ENCODE data around the gene IFNA16. TPM values are rescaled to one million over a fixed set of nuclear protein-coding genes. Genes with fewer than 3 reads are reported as not detected.
A peak's percentile ranks its signal among the peaks of the same experiment; 100 is the strongest.
"Not testable (repeated sequence)": the region's sequence is repeated elsewhere in the genome, so short reads cannot be mapped to it uniquely, and the experiment has no call there.

IFNA16 gene
- total RNA-seq, 1 donor from 2014 or later, result not detected

GRCh38 chr9:21182810-21183736, 34.0 kb downstream of the IFNA16 start:
- not testable (repeated sequence) for H3K9me3 Mint-ChIP-seq; H3K36me3 Mint-ChIP-seq (ENCODE audit: low read depth); DNase-seq; H3K27me3 Mint-ChIP-seq; H3K27ac Mint-ChIP-seq
- CTCF ChIA-PET, result interaction anchor here (0.6 to 1.8 kb wide), 12 partner anchors 9 to 608 kb away, joined by 3 to 19 read pairs (median 4); no protein-coding TSS in a partner anchor
- ATAC-seq (ENCODE audit: low read depth), result peak; percentile 94
- POLR2A ChIA-PET, result interaction anchor here (0.7 kb wide), 1 partner anchor 620 kb away, joined by 3 read pairs; the partner anchor contains the start of gene MTAP
- intact Hi-C loops (cut with micrococcal nuclease), result loop anchor here (1.0 to 5.0 kb wide), 3 partner anchors 70 to 606 kb away; partner anchors contain the start of gene IFNA1
- TF ChIP-seq CTCF (IDR thresholded peaks at IDR 0.05), result peak; percentile 34
- H3K4me1 Mint-ChIP-seq, result peaks cover 13% of the 10 kb centered on the region
- peak overlapping the region; percentile 24 for H3K4me3 Mint-ChIP-seq

GRCh38 chr9:21174671-21175070, 42.4 kb downstream of the IFNA16 start:
- no peak overlapping the region for H3K4me3 Mint-ChIP-seq
- H3K27ac Mint-ChIP-seq, result no peak overlapping the region
- no peaks in the 10 kb centered on the region for H3K9me3 Mint-ChIP-seq
- CTCF ChIA-PET, result no interaction called here
- DNase-seq, result no peak
- H3K36me3 Mint-ChIP-seq (ENCODE audit: low read depth), result no peaks in the 10 kb centered on the region
- ATAC-seq (ENCODE audit: low read depth), result no peak
- intact Hi-C loops (cut with micrococcal nuclease), result no loop called here
- POLR2A ChIA-PET, result no interaction called here
- no peak for TF ChIP-seq CTCF (IDR thresholded peaks at IDR 0.05)
- no peaks in the 10 kb centered on the region for H3K4me1 Mint-ChIP-seq
- H3K27me3 Mint-ChIP-seq, result no peaks in the 10 kb centered on the region

GRCh38 chr9:21172156-21172555, 45.0 kb downstream of the IFNA16 start:
- Mint-ChIP-seq H3K36me3 (ENCODE audit: low read depth) (no peaks in the 10 kb centered on the region), H3K9me3 (no peaks in the 10 kb centered on the region), H3K4me1 (no peaks in the 10 kb centered on the region), H3K4me3 (no peak overlapping the region), H3K27me3 (peaks cover 2% of the 10 kb centered on the region), H3K27ac (no peak overlapping the region)
- TF ChIP-seq CTCF (IDR thresholded peaks at IDR 0.05), result no peak
- CTCF ChIA-PET, result no interaction called here
- DNase-seq (no peak), ATAC-seq (ENCODE audit: low read depth) (no peak)
- POLR2A ChIA-PET, result no interaction called here
- intact Hi-C loops (cut with micrococcal nuclease), result no loop called here

- ChIA-PET CTCF (no interaction called here), POLR2A (no interaction called here)
- TF ChIP-seq CTCF (IDR thresholded peaks at IDR 0.05), result no peak
- Mint-ChIP-seq H3K4me3 (no peak overlapping the region), H3K27ac (no peak overlapping the region), H3K27me3 (peaks cover 2% of the 10 kb centered on the region), H3K36me3 (ENCODE audit: low read depth) (no peaks in the 10 kb centered on the region), H3K9me3 (no peaks in the 10 kb centered on the region), H3K4me1 (no peaks in the 10 kb centered on the region)
- ATAC-seq (ENCODE audit: low read depth), result no peak
- DNase-seq, result no peak
- intact Hi-C loops (cut with micrococcal nuclease), result no loop called here
Observed at GRCh38 chr9:21171351-21171750, 45.8 kb downstream of the IFNA16 start.

- CTCF ChIA-PET; H3K36me3 Mint-ChIP-seq (ENCODE audit: low read depth): not testable (repeated sequence)
Observed at GRCh38 chr9:21166560-21166959, 50.6 kb downstream of the IFNA16 start, which contains the start of gene IFNA21. TSS of gene IFNA21 (minus strand) at chr9:21166660. CDS start at chr9:21166612, 48 bp downstream.

More at GRCh38 chr9:21166560-21166959, 50.6 kb downstream of the IFNA16 start, which contains the start of gene IFNA21:
- intact Hi-C loops (cut with micrococcal nuclease); H3K4me1 Mint-ChIP-seq; DNase-seq; H3K9me3 Mint-ChIP-seq; H3K4me3 Mint-ChIP-seq; H3K27me3 Mint-ChIP-seq; POLR2A ChIA-PET; H3K27ac Mint-ChIP-seq; ATAC-seq (ENCODE audit: low read depth): not testable (repeated sequence)

Other genes starting within 250 kb of the IFNA16 start
- gene HACD4, start 185.7 kb downstream of the IFNA16 start, total RNA-seq, result 3.3 and 4.1 TPM in 2 replicates
- gene IFNB1, start 139.4 kb downstream of the IFNA16 start, total RNA-seq, result not detected in 2 replicates
- not detected in 2 replicates for gene IFNW1, start 75.5 kb downstream of the IFNA16 start, total RNA-seq
- not detected in 2 replicates for gene IFNA21, start 50.7 kb downstream of the IFNA16 start, total RNA-seq
- gene IFNA4, start 29.7 kb downstream of the IFNA16 start, total RNA-seq, result not detected in 2 replicates
- gene IFNA7, start 15.1 kb downstream of the IFNA16 start, total RNA-seq, result not detected in 2 replicates
- gene IFNA10, start 10.2 kb downstream of the IFNA16 start, total RNA-seq, result not detected in 2 replicates
- not detected in 2 replicates for gene IFNA17, start 10.9 kb upstream of the IFNA16 start, total RNA-seq
- not detected in 2 replicates for gene IFNA14, start 22.7 kb upstream of the IFNA16 start, total RNA-seq
- gene IFNA5, start 88.0 kb upstream of the IFNA16 start, total RNA-seq, result not detected in 2 replicates
- 13.1 and 13.8 TPM in 2 replicates for gene KLHL9, start 118.1 kb upstream of the IFNA16 start, total RNA-seq
- not detected in 2 replicates for gene IFNA6, start 133.6 kb upstream of the IFNA16 start, total RNA-seq
- gene IFNA13, start 150.7 kb upstream of the IFNA16 start, total RNA-seq, result not detected in 2 replicates
- not detected in 2 replicates for gene IFNA2, start 168.1 kb upstream of the IFNA16 start, total RNA-seq
- gene IFNA8, start 191.8 kb upstream of the IFNA16 start, total RNA-seq, result not detected in 2 replicates
- gene IFNA1, start 223.1 kb upstream of the IFNA16 start, total RNA-seq, result not detected in 2 replicates

Measured in activated B cell treated with CpG ODN at 0.5 μM for 24 hours (primary cell).